Thyroid gland (tissue), 4 donors: Measurements from ENCODE around the gene HSPB2.

Source experiments
- POLR2A ChIP-seq, 2 donors: fragments of 450-650 bp; IDR thresholded peaks; one replicate each; pipeline ENCODE4 v1.6.1; 2017; ENCODE audit warnings: antibody characterized with exemption in 2 of 2, mild to moderate bottlenecking in 2 of 2, moderate library complexity in 1 of 2
- TF ChIP-seq, protein P1 (sequence below), 6 experiments: fragments of 200-600 bp in 3 of 6; fragments of 450-650 bp in 3 of 6; sonication (generic) in 3 of 6; IDR thresholded peaks; one replicate each; pipeline ENCODE4 v1.5.1; 2016 to 2019; ENCODE audit warnings: antibody characterized with exemption in 6 of 6, mild to moderate bottlenecking in 2 of 6, inconsistent platforms in 1 of 6, moderate library complexity in 1 of 6

DNA sequence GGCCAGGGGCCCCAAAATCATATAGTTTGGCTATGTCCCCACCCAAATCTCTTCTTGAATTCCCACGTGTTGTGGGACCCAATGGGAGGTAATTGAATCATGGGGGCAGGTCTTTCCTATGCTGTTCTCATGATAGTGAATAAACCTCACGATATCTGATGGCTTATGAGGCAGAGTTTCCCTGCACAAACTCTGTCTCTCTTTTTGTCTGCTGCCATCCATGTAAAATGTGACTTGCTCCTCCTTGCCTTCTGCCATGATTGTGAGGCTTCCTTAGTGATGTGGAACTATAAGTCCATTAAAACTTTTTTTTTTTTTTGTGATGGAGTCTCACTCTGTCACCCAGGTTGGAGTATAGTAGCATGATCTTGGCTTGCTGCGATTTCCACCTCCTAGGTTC is 39.0 kb downstream of the HSPB2 start:
- TF ChIP-seq, protein P1, sequence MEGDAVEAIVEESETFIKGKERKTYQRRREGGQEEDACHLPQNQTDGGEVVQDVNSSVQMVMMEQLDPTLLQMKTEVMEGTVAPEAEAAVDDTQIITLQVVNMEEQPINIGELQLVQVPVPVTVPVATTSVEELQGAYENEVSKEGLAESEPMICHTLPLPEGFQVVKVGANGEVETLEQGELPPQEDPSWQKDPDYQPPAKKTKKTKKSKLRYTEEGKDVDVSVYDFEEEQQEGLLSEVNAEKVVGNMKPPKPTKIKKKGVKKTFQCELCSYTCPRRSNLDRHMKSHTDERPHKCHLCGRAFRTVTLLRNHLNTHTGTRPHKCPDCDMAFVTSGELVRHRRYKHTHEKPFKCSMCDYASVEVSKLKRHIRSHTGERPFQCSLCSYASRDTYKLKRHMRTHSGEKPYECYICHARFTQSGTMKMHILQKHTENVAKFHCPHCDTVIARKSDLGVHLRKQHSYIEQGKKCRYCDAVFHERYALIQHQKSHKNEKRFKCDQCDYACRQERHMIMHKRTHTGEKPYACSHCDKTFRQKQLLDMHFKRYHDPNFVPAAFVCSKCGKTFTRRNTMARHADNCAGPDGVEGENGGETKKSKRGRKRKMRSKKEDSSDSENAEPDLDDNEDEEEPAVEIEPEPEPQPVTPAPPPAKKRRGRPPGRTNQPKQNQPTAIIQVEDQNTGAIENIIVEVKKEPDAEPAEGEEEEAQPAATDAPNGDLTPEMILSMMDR (IDR thresholded peaks at IDR 0.05), result no peak
- TF ChIP-seq POLR2A (IDR thresholded peaks at IDR 0.05), result no peak
